Activated CD8-positive, alpha-beta memory T cell treated with anti-CD3 and anti-CD28 coated beads, Interleukin-2, amount 50 U/mL, for 24 hours (primary cell): Measurements from ENCODE around the gene NRXN3.
"Not testable (repeated sequence)": the region's sequence is repeated elsewhere in the genome, so short reads cannot be mapped to it uniquely, and the experiment has no call there.

ENCODE experiments used
- DNase-seq: peaks from one replicate; pipeline ENCODE4 v3.0.0-alpha.2; 2020; ENCODE audit errors: extremely low read depth

NRXN3 gene

DNA sequence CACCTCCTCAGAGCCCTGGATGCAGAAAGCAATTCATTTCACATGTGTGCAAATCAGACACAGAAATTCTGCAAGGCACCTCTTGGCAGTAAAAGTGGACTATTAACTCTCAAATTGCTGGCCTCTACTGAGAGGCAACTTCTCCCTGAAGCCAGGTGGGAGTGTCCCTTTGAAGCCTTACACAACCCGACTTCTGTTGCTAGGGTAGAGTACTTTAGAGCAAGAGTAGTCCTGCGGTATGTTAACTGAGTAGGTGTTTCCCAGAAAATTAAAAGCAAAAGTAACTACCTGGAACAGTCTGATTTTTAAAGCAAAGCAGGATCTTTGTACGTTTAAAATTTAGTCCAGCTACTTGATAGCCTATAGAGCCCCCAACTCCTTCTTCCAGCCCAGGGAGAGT, 1557.7 kb downstream of the NRXN3 start:
- DNase-seq = no peak

DNA sequence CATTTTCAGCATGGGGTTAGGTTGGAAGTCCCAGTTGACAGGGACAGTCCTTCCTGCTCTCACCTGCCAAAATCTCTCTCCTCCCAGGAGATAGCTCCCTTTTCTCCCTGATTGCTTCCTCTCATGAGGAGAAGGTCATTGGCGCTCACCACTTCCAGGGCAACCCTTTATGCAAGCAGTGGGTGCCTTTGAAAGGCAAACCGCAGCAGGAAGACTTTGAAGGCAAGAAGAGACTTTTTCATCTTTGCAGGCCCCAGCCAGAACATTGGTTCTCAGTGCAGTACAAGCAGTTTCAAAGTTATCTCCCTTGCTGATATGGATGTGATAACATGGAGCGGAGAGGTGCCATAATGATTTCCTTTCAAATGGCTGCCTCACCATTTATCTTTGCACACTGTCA, 1558.2 kb downstream of the NRXN3 start:
- DNase-seq = no peak

DNA sequence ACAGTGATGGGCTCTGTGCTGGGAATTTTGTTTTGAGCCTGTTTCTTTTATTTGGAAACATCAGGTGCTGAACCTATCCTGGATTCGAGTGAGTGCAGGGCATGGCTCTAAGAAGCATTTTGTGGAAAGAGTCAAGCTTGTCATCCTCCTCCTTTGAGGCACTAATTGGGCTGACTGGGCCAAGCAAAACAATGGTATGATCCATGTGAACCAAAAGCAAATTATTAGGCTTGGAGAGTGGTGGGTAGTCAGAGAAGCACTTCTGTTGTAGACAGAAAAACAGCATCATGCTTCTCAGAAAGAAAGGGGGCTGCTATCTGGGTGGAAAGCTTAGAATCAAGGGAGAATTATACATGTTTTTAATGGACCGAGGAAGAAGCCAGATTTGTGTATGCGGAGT, 1559.6 kb downstream of the NRXN3 start:
- DNase-seq = no peak

GRCh38 chr14:79730196-79730595, 1560.0 kb downstream of the NRXN3 start:
- DNase-seq = no peak

DNA sequence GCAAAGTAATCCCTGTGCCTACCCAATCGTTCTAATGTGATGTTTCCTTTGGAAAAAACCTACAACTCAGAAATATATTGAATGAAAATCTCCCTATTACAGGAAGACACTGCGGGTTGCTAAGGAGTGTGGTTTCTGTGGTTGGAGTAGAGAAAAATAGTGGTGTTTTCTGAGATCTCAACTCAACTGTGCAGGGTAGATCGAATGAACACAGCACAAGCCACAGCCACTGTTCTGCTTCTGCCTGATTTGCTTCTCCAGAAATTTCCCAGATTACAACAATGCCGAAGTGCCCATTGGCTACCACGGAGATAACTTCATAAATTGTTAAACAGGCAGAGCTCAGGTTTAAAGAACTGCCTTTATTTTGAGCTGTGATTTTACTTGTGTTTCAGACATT, 1560.8 kb downstream of the NRXN3 start:
- DNase-seq = no peak

GRCh38 chr14:79732911-79733655, 1562.9 kb downstream of the NRXN3 start:
- DNase-seq = no peak

DNA sequence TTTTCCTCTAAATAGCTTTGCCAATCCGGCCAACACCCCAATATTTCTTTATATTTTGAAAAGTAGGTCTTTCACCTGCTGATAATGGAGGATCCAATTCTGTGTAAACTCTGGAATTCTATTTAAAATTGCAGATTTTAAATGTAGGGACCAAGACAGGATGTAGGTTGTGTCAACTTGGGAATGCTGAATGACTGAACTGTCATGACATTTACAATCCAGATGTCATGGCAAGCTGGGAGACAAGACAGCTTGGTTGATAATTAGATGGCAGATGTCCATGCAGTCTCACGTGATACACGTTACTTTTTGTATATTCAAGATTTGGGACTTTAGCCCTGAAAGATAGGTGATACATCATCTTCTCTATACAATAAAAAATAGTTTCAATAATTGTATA, 1564.0 kb downstream of the NRXN3 start:
- DNase-seq = no peak

DNA sequence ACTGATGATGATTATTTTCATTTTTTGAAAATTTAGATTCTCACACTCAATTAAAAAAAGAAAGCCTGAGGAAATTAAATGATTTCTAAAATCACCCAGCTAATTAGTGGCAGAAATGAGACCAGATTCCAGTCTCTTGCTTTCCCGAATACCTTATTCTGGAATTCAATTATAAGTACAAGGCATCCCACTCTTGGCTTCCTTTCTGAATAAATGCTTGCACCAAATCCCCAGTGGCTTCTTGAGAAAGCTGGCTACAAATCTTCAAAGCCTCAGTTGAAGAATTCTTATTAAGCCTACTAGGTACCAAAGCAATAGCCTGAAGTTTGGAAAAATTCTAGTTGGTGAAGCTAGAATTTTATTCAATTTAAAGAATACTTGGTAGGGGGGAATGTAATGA, 1564.5 kb downstream of the NRXN3 start:
- DNase-seq = no peak

GRCh38 chr14:79735121-79735520, 1564.9 kb downstream of the NRXN3 start:
- no peak for DNase-seq

DNA sequence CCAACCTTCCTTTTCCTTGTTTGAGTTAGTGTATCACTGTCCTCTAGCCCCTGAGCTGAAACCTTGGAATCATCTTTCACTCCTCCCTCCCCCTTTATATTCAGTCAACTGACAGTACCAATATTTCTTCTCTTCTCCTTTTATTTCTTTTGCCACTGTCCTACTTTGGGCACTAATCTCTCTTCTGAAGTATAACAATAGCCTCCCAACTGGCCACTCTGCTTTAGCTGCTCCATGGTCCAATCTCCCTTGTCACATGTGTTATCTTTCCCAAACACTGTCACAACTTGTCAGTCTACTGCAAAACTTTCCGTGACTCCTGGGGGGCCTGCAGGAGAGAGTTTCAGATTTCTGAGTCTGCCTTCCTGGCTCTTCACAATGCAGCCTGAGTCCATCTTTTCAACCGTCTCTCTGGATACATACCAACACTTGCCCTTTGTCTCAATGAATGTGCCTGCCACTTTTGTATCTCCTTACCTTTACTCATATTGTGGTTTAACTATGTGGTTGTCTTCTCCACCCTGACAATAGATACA, 1570.0 kb downstream of the NRXN3 start:
- no peak for DNase-seq

DNA sequence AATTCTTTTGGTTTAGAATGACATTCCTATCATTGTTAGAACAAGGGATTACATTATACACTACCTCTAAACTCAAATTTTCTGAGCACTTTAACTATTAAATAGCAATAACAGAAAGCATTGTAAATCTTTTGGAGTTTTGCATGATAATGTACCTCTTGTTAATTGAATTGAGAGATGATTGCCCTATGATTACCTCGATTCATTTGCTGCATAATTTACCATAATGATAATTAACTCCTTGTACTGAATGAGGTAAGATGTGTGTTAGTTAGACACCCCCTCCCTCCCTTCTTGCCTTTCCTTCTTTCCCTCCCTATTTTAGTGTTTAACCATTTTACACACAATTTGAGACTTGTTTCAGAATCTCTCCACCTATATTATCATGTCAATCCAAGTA, 1572.0 kb downstream of the NRXN3 start:
- no peak for DNase-seq

DNA sequence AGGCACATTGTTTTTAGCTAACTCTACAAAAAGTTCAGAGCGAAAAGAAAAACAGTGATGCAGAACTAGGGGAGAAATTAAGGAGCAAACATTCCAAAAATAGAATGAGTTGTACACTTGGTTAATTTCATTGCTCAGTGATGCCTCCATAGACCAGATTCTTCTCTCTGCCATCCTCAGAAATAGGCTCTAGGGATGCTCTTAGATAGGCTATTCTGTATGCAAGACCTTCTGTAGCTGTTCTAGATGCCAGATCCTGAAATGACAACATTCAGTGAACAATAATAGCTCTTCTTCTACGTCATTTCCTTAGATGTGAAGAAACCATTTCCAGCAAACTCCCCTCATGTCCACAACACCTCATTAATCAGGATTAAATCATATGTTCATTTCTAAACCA, 1574.9 kb downstream of the NRXN3 start:
- DNase-seq = no peak

DNA sequence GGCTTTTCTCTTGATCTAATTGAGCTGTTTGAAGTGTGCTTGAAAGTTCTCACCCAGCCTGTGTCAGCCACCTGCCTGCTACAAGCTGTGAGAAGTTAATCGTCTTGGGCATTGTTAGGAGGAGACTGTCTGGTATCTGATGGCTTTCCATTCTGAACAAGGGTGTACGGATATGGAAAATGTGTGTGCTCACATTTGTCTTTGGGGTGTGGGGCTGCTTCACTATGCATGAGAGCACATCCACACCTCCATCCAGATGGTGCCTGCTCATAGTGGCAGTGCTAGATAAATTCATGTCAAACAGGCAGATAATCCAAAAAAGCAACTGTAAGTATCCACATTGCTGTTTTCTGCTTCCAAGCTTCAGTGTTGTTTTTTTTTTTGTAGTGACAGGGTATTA, 1578.9 kb downstream of the NRXN3 start:
- no peak for DNase-seq

DNA sequence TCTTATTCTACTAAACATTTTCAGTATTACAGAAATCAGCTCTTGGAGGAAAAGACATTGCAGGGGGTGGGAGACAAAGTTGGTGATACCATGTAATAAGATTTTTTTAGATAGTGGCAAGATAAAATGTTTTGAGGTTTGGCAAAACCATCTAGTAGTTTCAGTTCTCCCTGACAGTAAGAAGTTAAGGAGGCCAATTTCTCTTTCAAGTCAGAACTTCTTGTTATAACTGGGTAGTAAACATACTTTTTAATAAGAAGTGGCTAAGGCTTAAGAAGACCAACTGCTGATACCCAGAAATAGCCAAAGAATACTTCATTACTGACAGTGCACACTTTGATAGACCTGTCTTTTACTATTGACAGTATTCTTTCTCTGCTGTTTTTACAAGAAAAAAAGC, 1588.8 kb downstream of the NRXN3 start:
- DNase-seq = no peak

GRCh38 chr14:79764323-79764722, 1594.2 kb downstream of the NRXN3 start:
- DNase-seq = no peak

DNA sequence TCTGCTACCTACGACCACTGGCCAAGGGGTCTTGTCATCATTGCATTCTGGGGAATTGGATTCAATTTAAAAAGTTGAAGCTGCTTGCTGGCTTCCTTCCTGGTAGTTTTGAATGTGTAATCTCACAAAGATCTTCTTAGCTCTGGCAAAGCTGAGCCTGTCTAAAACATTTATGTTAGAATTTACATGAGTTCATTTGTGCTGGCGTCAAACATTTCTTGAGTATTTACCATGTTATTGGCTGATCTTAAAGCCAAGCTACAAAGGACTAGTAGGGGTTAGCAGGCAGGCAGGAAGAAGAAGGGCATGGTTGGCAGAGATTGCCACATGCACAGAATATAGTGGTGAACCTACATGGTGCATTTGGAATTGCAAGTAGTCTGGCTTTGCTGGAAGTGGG, 1596.3 kb downstream of the NRXN3 start:
- DNase-seq = no peak

GRCh38 chr14:79767251-79767650, 1597.1 kb downstream of the NRXN3 start:
- DNase-seq = no peak

- DNase-seq = not testable (repeated sequence)
Observed at GRCh38 chr14:79767721-79768120, 1597.5 kb downstream of the NRXN3 start.

DNA sequence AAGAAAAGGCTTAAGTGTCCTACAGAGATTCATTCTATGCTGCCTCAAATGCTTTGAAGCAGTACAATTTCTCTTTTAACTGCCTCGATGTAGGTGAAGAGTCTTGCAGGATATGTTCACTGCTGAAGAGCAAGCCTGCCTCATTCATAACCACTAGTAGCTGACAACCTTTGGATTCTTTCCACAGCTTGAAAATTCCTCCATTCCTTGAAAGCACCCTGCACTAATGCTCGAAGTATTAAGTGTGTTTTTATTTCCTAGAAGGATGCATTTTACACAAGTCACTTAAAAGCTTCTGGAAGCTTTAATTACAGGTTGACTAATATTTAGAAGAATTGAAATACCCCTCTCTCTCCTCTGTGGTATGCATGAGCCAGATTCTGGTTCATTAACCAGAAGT, 1611.7 kb downstream of the NRXN3 start:
- no peak for DNase-seq

- DNase-seq = no peak
Observed at GRCh38 chr14:79783041-79783440, 1612.9 kb downstream of the NRXN3 start.

DNA sequence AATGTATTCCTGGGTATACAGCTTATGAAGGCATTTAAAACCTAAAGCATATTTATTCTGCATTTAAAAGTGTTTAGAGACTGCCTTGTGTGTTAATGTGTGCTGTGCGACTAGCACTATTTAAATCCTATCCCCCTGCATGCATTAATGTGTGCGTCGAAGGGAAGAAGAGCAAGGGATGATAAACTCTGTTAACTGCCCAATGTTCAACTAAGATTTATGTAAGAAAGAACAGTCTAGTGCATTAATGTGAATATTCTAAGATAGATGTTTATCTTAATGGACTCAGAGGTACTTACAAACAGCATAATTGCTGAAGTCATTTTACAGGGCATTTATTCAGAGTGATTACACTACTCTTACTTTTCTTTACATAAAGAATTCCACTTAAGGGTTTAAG, 1616.3 kb downstream of the NRXN3 start:
- no peak for DNase-seq

DNA sequence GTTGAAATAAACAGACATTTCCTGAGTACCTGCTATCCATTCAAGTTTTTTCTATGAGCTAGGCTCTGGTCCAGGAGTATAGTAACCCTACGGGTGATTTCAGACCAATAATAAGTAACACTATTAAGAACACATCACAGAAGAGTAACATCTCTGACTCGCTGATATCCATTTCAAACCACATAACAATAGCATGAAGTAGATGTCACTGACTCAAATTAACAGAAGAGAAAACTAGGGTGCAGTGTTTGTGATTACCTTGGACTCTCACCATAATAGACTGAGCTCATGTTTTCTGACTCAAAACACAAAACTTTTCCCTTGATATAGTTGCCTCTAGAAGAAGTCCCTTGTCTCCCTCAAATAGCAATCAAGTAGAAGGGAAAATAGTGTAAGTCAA, 1618.2 kb downstream of the NRXN3 start:
- DNase-seq = no peak

DNA sequence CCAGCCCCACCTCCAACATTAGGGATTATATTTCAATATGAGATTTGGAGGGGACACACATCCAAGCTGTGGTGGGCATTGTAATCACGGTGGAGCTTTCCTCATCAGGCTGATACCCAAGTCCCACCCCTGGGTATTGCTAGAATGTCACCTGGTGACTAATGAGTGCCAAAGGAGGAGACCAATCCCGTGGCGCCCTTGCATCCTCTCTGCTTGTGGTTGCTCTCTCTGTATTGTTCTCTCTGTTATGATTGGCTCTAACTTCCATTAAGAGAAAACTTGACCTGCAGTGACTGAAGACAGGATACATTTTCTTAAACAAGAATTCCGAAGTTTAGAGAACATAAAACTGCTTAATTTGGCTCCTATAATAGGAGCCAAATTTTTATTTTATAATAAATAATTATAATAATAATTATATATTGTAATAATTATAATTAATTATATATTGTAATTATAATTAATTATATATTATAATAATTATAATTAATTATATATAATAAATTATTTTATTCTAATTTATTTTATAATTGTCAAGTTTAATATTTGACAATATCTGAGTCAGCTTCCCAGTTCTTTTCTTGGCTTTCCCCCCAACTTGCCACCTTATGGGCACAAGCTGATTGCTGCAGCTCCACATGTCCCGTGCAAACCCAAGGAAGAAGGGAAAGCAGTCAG, 1621.0 kb downstream of the NRXN3 start:
- DNase-seq = no peak
